Brain microvascular endothelial cell (primary cell): ENCODE measurements around the gene GFPT2.

Experiments used
- DNase-seq: peaks from one replicate; pipeline ENCODE4 v3.0.0-alpha.2; 2020
- H3K27ac ChIP-seq: fragments of 250-450 bp; sonication (Bioruptor Pico); 2 replicates; pipeline ENCODE4 v1.5.1; 2020; ENCODE audit warnings: mild to moderate bottlenecking, moderate library complexity
- H3K27me3 ChIP-seq: fragments of 250-450 bp; sonication (Bioruptor Pico); replicated peaks from 2 replicates; pipeline ENCODE4 v1.5.1; 2020; ENCODE audit warnings: mild to moderate bottlenecking
- H3K36me3 ChIP-seq: fragments of 250-450 bp; sonication (Bioruptor Pico); replicated peaks from 2 replicates; pipeline ENCODE4 v1.5.1; 2020; ENCODE audit warnings: mild to moderate bottlenecking
- H3K4me3 ChIP-seq: 2 replicates; pipeline ENCODE4 v1.5.1; 2011; ENCODE audit warnings: low read depth, mild to moderate bottlenecking, control low read depth, low read length, moderate library complexity
- in situ Hi-C: cut with HindIII; loops from 2 replicates; pipeline ENCODE4 v1.10.0; 2017; ENCODE audit warnings: low sequenced_read_pairs, low pct_ligation_motif_present
- TF ChIP-seq, protein P1 (sequence below): IDR thresholded peaks from 2 replicates; pipeline ENCODE4 v1.5.1; 2011; ENCODE audit warnings: low read depth, mild to moderate bottlenecking, moderate library complexity, low read length, control low read depth, inconsistent platforms; ENCODE audit errors: missing control alignments

Gene GFPT2

DNA sequence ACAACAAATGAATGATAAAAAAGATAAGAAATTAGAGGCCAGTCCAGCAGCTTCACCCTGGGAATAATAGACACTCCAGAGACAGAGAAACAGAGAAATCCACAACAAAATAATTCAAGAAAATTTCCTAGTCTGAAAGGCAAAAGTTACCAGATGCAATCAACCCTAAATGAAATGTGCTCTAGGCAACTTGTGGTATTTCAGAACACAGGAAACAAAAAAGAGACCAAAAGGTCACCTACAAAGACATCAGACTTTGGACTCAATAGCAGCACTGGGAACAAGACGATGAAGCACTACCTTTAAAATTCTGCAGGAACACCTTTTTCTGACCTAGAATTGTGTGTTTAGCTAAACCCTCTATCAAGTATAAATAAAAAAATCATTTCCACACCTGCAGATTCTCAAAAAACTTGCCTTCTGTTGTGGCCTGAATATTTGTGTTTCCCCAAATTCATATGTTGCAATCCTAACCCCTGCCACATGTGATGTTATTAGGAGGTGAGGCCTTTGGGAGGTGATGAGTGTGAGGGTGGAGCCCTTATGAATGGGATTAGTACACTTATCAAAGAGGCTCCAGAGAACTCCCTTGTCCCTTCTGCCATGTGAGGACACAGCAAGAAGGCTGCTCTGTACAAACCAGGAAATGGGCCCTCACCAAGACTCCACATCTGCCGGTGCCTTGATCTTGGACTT is 55.4 kb downstream of the GFPT2 start:
- in situ Hi-C loops: no loop called here
- Histone ChIP-seq H3K4me3 (no peak overlapping the region), H3K36me3 (peaks cover 22% of the 10 kb centered on the region), H3K27ac (peak overlapping the region; percentile 29), H3K27me3 (no peaks in the 10 kb centered on the region)
- TF ChIP-seq, protein P1, sequence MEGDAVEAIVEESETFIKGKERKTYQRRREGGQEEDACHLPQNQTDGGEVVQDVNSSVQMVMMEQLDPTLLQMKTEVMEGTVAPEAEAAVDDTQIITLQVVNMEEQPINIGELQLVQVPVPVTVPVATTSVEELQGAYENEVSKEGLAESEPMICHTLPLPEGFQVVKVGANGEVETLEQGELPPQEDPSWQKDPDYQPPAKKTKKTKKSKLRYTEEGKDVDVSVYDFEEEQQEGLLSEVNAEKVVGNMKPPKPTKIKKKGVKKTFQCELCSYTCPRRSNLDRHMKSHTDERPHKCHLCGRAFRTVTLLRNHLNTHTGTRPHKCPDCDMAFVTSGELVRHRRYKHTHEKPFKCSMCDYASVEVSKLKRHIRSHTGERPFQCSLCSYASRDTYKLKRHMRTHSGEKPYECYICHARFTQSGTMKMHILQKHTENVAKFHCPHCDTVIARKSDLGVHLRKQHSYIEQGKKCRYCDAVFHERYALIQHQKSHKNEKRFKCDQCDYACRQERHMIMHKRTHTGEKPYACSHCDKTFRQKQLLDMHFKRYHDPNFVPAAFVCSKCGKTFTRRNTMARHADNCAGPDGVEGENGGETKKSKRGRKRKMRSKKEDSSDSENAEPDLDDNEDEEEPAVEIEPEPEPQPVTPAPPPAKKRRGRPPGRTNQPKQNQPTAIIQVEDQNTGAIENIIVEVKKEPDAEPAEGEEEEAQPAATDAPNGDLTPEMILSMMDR: no peak
- DNase-seq: no peak

DNA sequence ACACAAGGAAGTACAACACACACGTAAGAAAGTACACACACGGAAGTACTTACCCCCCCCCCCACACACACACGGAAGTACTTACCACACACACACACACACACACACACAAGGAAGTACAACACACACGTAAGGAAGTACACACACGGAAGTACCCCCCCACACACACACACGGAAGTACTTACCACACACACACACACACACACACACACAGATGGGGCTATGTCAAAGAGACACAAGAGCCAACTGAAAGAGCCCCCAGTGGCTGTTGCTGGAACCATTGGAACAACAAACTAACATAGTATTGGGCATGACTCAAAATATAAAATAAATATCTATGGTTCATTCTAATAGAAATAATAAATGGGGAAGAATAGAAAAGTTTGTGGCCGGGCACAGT is 56.4 kb downstream of the GFPT2 start:
- Histone ChIP-seq H3K36me3 (peaks cover 15% of the 10 kb centered on the region), H3K27ac (peak overlapping the region; percentile 41), H3K27me3 (no peaks in the 10 kb centered on the region), H3K4me3 (no peak overlapping the region)
- no peak for DNase-seq
- in situ Hi-C loops: no loop called here
- TF ChIP-seq, protein P1: peak; percentile 33

- no peak overlapping the region for H3K27ac ChIP-seq
- DNase-seq: no peak
- TF ChIP-seq, protein P1: no peak
- H3K36me3 ChIP-seq: no peaks in the 10 kb centered on the region
- in situ Hi-C loops: no loop called here
- no peaks in the 10 kb centered on the region for H3K27me3 ChIP-seq
- H3K4me3 ChIP-seq: no peak overlapping the region
These were observed 58.1 kb downstream of the GFPT2 start for GRCh38 chr5:180294913-180295555.

- in situ Hi-C loops: no loop called here
- H3K27me3 ChIP-seq: no peaks in the 10 kb centered on the region
- TF ChIP-seq, protein P1: no peak
- no peak overlapping the region for H3K27ac ChIP-seq
- no peaks in the 10 kb centered on the region for H3K36me3 ChIP-seq
- no peak for DNase-seq
- H3K4me3 ChIP-seq: no peak overlapping the region
These were observed 58.7 kb downstream of the GFPT2 start for GRCh38 chr5:180294411-180294810.

- peak; percentile 18 for DNase-seq
- no peaks in the 10 kb centered on the region for H3K36me3 ChIP-seq
- peak within 1 kb of the TSS; percentile 28 for H3K27ac ChIP-seq
- in situ Hi-C loops: no loop called here
- no peaks in the 10 kb centered on the region for H3K27me3 ChIP-seq
- peak within 1 kb of the TSS; percentile 73 for H3K4me3 ChIP-seq
- TF ChIP-seq, protein P1: no peak
These were observed 60.9 kb downstream of the GFPT2 start, which contains the start of gene MAPK9 for GRCh38 chr5:180291943-180292831. MAPK9 (minus strand) TSS chr5:180292083; CDS start chr5:180280561, 11,522 bp downstream.
